ENCODE data around the gene AGK.

DNA sequence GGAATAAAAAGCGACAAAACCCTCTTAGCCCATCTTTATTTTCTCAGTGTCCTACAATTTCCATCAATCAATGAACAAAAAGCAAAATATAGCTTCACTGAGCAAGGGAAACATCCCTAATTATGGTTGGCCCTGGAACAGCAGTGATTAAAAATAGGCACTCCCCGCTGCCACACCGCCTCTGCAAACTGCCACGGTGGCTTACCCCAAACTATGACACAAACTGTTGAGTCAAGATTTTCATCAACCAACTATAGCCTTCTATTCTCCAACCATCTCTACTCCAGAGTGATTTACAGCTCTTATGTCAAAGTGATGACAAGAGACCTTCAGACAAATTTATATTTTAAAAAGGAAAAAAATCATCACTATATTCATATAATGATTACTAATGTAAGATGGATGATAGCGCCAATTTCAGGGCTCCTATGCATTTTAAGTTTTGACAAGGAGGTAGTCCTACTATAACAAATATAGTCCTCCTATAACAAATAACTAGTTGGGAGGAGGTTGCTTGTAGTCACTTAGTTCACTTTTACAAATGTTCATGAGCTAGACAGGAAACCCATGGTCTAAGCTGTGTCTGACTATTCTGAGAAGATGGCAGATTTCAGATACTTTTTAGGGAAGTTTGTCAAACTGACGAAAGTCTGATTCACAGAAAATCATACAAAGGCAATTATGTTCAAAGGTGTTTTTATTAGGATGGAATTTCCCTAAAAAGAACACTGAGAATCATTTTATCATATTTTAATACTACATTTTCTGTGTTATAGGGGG is 124.4 kb downstream of the AGK start:
- TF ChIP-seq, protein P1, sequence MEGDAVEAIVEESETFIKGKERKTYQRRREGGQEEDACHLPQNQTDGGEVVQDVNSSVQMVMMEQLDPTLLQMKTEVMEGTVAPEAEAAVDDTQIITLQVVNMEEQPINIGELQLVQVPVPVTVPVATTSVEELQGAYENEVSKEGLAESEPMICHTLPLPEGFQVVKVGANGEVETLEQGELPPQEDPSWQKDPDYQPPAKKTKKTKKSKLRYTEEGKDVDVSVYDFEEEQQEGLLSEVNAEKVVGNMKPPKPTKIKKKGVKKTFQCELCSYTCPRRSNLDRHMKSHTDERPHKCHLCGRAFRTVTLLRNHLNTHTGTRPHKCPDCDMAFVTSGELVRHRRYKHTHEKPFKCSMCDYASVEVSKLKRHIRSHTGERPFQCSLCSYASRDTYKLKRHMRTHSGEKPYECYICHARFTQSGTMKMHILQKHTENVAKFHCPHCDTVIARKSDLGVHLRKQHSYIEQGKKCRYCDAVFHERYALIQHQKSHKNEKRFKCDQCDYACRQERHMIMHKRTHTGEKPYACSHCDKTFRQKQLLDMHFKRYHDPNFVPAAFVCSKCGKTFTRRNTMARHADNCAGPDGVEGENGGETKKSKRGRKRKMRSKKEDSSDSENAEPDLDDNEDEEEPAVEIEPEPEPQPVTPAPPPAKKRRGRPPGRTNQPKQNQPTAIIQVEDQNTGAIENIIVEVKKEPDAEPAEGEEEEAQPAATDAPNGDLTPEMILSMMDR (IDR thresholded peaks at IDR 0.05): no peak
- no peak for TF ChIP-seq POLR2AphosphoS5 (IDR thresholded peaks at IDR 0.05; ENCODE audit: low read depth, low read length)
- no peak for TF ChIP-seq SIN3A (IDR thresholded peaks at IDR 0.05; ENCODE audit: borderline replicate concordance, insufficient read depth, low read depth, low read length)
- TF ChIP-seq TCF7L2 (IDR thresholded peaks at IDR 0.05; ENCODE audit: low read depth, low read length): no peak

Data from Panc1 (cell line).